ENCODE measurements around the gene SIRPA. TPM values are rescaled to one million over a fixed set of nuclear protein-coding genes. Genes with fewer than 3 reads are reported as not detected.

The SIRPA gene
- total RNA-seq, 1 experiment from 2014 or later, result 6.7 TPM

Other genes with a start within 250 kb of the SIRPA start
- gene SIRPG, start 237.6 kb upstream of the SIRPA start, total RNA-seq (2014; rRNA removed; shearing (Covaris generic)), result not detected in 2 replicates
- 0.15 and 0.52 TPM in 2 replicates for gene PDYN, start 98.7 kb downstream of the SIRPA start, total RNA-seq (2014; rRNA removed; shearing (Covaris generic))
- gene STK35, start 206.4 kb downstream of the SIRPA start, total RNA-seq (2014; rRNA removed; shearing (Covaris generic)), result 39.8 and 40.8 TPM in 2 replicates

All from H7 (cell line).